Measurements from ENCODE around the gene THADA.

- TF ChIP-seq CTCF (conservative IDR thresholded peaks at IDR 0.05 in 1 of 2, IDR thresholded peaks at IDR 0.05 in 1 of 2; ENCODE audit: low read depth in 1 of 2, low read length in 2 of 2) (no peak), EZH2 (IDR thresholded peaks at IDR 0.05; ENCODE audit: low read length, missing control alignments) (no peak)
These were observed 193.3 kb downstream of the THADA start for GRCh38 chr2:43402452-43402937.
